Measurements from ENCODE around the gene PGLYRP3.

PGLYRP3 gene

GRCh38 chr1:153352523-153352922 is 39.8 kb upstream of the PGLYRP3 start (continued):
- TF ChIP-seq CSRNP3 (CRISPR knock-in tag; IDR thresholded peaks at IDR 0.05), result no peak
- no peak for TF ChIP-seq TCF4 (CRISPR knock-in tag; IDR thresholded peaks at IDR 0.05; ENCODE audit: borderline replicate concordance)
- TF ChIP-seq ARNTL (CRISPR knock-in tag; IDR thresholded peaks at IDR 0.05; ENCODE audit: borderline replicate concordance, low read depth), result no peak
- no peak for TF ChIP-seq PATZ1 (CRISPR knock-in tag; IDR thresholded peaks at IDR 0.05; ENCODE audit: borderline replicate concordance)
- TF ChIP-seq GLIS3 (CRISPR knock-in tag; IDR thresholded peaks at IDR 0.05), result no peak
- TF ChIP-seq ZFP30 (CRISPR knock-in tag; IDR thresholded peaks at IDR 0.05), result no peak
- TF ChIP-seq ESRRG (CRISPR knock-in tag; IDR thresholded peaks at IDR 0.05), result no peak
- TF ChIP-seq BACH2 (CRISPR knock-in tag; IDR thresholded peaks at IDR 0.05; ENCODE audit: borderline replicate concordance), result no peak
- no peak for TF ChIP-seq CREB5 (CRISPR knock-in tag; IDR thresholded peaks at IDR 0.05; ENCODE audit: low read depth)
- TF ChIP-seq ZC3H10 (CRISPR knock-in tag; IDR thresholded peaks at IDR 0.05), result no peak

GRCh38 chr1:153350321-153350957 is 37.7 kb upstream of the PGLYRP3 start:
- no peak for ATAC-seq
- TF ChIP-seq ESRRG (CRISPR knock-in tag; IDR thresholded peaks at IDR 0.05), result no peak
- no peak for TF ChIP-seq POU6F1 (CRISPR knock-in tag; IDR thresholded peaks at IDR 0.05; ENCODE audit: borderline replicate concordance, low read depth)
- TF ChIP-seq BACH2 (CRISPR knock-in tag; IDR thresholded peaks at IDR 0.05; ENCODE audit: borderline replicate concordance), result no peak
- no peak for TF ChIP-seq ZNF565 (CRISPR knock-in tag; conservative IDR thresholded peaks at IDR 0.05; ENCODE audit: low read depth)
- TF ChIP-seq PPARA (CRISPR knock-in tag; IDR thresholded peaks at IDR 0.05; ENCODE audit: borderline replicate concordance), result no peak

GRCh38 chr1:153349363-153350320 is 36.9 kb upstream of the PGLYRP3 start:
- ATAC-seq, result 0 out of 3 replicates have a peak, but pooled peaks have one; percentile 9
- TF ChIP-seq CSDC2 (CRISPR knock-in tag; IDR thresholded peaks at IDR 0.05), result no peak
- no peak for TF ChIP-seq OSR1 (CRISPR knock-in tag; IDR thresholded peaks at IDR 0.05)
- no peak for TF ChIP-seq ZFP3 (CRISPR knock-in tag; IDR thresholded peaks at IDR 0.05)
- no peak for TF ChIP-seq PPARA (CRISPR knock-in tag; IDR thresholded peaks at IDR 0.05; ENCODE audit: borderline replicate concordance)
- no peak for TF ChIP-seq POU6F1 (CRISPR knock-in tag; IDR thresholded peaks at IDR 0.05; ENCODE audit: borderline replicate concordance, low read depth)
- TF ChIP-seq TCF4 (CRISPR knock-in tag; IDR thresholded peaks at IDR 0.05; ENCODE audit: borderline replicate concordance), result no peak
- TF ChIP-seq PATZ1 (CRISPR knock-in tag; IDR thresholded peaks at IDR 0.05; ENCODE audit: borderline replicate concordance), result no peak
- TF ChIP-seq ISL1 (CRISPR knock-in tag; IDR thresholded peaks at IDR 0.05), result no peak
- TF ChIP-seq TSHZ2 (CRISPR knock-in tag; IDR thresholded peaks at IDR 0.05), result no peak
- no peak for TF ChIP-seq ZC3H10 (CRISPR knock-in tag; IDR thresholded peaks at IDR 0.05)
- TF ChIP-seq SNAI2 (CRISPR knock-in tag; IDR thresholded peaks at IDR 0.05), result no peak
- TF ChIP-seq RARB (CRISPR knock-in tag; IDR thresholded peaks at IDR 0.05), result no peak
- no peak for TF ChIP-seq CREB5 (CRISPR knock-in tag; IDR thresholded peaks at IDR 0.05; ENCODE audit: low read depth)
- TF ChIP-seq GLIS3 (CRISPR knock-in tag; IDR thresholded peaks at IDR 0.05), result no peak
- no peak for TF ChIP-seq ESRRG (CRISPR knock-in tag; IDR thresholded peaks at IDR 0.05)
- no peak for TF ChIP-seq ZNF565 (CRISPR knock-in tag; conservative IDR thresholded peaks at IDR 0.05; ENCODE audit: low read depth)
